ENCODE measurements around the gene UPK1A. TPM values are rescaled to one million over a fixed set of nuclear protein-coding genes. Genes with fewer than 3 reads are reported as not detected.

Gene UPK1A
- total and polyA plus RNA-seq, 10 of the 15 experiments (the other 5 are each of a cell fraction or from before 2014, with no cell fraction given), result 0.15 to 1.9 (median 0.26) TPM; not detected in 7

- no peak for TF ChIP-seq IRF4 (IDR thresholded peaks at IDR 0.05; ENCODE audit: low read depth, low read length)
- no peak for TF ChIP-seq TAF1 (IDR thresholded peaks at IDR 0.05; ENCODE audit: borderline replicate concordance, low read depth, low read length)
- TF ChIP-seq RELB (IDR thresholded peaks at IDR 0.05; ENCODE audit: low read depth), result no peak
- no peak for TF ChIP-seq GATAD2B (conservative IDR thresholded peaks at IDR 0.05; ENCODE audit: low read depth)
- TF ChIP-seq CEBPB (IDR thresholded peaks at IDR 0.05; ENCODE audit: borderline replicate concordance in 1 of 2, low read depth in 2 of 2, low read length in 2 of 2), result no peak
Observed at GRCh38 chr19:35675589-35676140, 9.3 kb downstream of the UPK1A start (continued).

- RAD21 ChIA-PET (ENCODE audit: unreplicated experiment), result interaction anchor here (1.2 to 1.4 kb wide), 2 partner anchors 24 to 191 kb away, joined by 3 read pairs; no protein-coding TSS in a partner anchor
- Histone ChIP-seq H3K9ac (ENCODE audit: control insufficient read depth, insufficient read depth, low read length) (no peak overlapping the region), H2AFZ (ENCODE audit: control insufficient read depth, low read depth, low read length) (no peak overlapping the region), H3K9me3 (replicated peaks; ENCODE audit: control insufficient read depth, insufficient read depth, low read length) (no peaks in the 10 kb centered on the region), H3K4me3 (no peak overlapping the region), H3K36me3 (ENCODE audit: control insufficient read depth in 2 of 2, insufficient read depth in 2 of 2, low read length in 1 of 2) (no peaks in the 10 kb centered on the region), H3K27ac (ENCODE audit: control insufficient read depth, insufficient read depth) (no peak overlapping the region), H3K79me2 (ENCODE audit: control insufficient read depth, insufficient read depth, low read length) (no peaks in the 10 kb centered on the region), H3K4me2 (ENCODE audit: control insufficient read depth, insufficient read depth) (no peak overlapping the region), H3K4me1 (ENCODE audit: control insufficient read depth, insufficient read depth, low read length) (peaks cover 6% of the 10 kb centered on the region), H4K20me1 (ENCODE audit: control insufficient read depth, insufficient read depth) (no peaks in the 10 kb centered on the region), H3K27me3 (replicated peaks in 1 of 2; ENCODE audit: control insufficient read depth in 2 of 2, insufficient read depth in 2 of 2, low read length in 1 of 2) (no peaks in the 10 kb centered on the region)
- no TSS peak for BruUV-seq (replicated peaks)
- DNase-seq (ENCODE audit: low read depth, low spot score), result no peak
- SMC1A ChIA-PET (ENCODE audit: uncharacterized antibody, unreplicated experiment), result interaction anchor here (1.5 kb wide), 1 partner anchor 189 kb away, joined by 3 read pairs; no protein-coding TSS in a partner anchor
- WGBS (ENCODE audit: insufficient coverage, insufficient replicate concordance, low lambda C conversion rate, missing lambda C conversion rate), result 92% methylated on average over 2 of the region's 4 CpGs
- CTCF ChIA-PET, result no interaction called here
- in situ Hi-C loops (cut with MboI) (no loop called here), intact Hi-C loops (cut with micrococcal nuclease; ENCODE audit: unreplicated experiment) (loop anchor here (5.0 kb wide), 1 partner anchor 192 kb away; no protein-coding TSS in a partner anchor)
- FAIRE-seq, result no peak
- no peak for ATAC-seq
- POLR2A ChIA-PET, result interaction anchor here (0.6 kb wide), 1 partner anchor 208 kb away, joined by 4 read pairs; no protein-coding TSS in a partner anchor
- TF ChIP-seq TAF1 (IDR thresholded peaks at IDR 0.05; ENCODE audit: borderline replicate concordance, low read depth, low read length), result no peak
- no peak for TF ChIP-seq ZNF687 (IDR thresholded peaks at IDR 0.05)
- no peak for TF ChIP-seq POLR2AphosphoS2 (IDR thresholded peaks at IDR 0.05; ENCODE audit: low read depth, low read length)
- TF ChIP-seq YBX1 (IDR thresholded peaks at IDR 0.05), result no peak
- no peak for TF ChIP-seq NR2F1 (conservative IDR thresholded peaks at IDR 0.05)
- TF ChIP-seq CBX3 (IDR thresholded peaks at IDR 0.05; ENCODE audit: borderline replicate concordance, low read depth), result no peak
- TF ChIP-seq PBX3 (IDR thresholded peaks at IDR 0.05; ENCODE audit: insufficient replicate concordance, low read depth, low read length), result no peak
- no peak for TF ChIP-seq STAT3 (IDR thresholded peaks at IDR 0.05; ENCODE audit: low read depth, low read length)
- TF ChIP-seq KLF5 (IDR thresholded peaks at IDR 0.05; ENCODE audit: partially characterized antibody), result no peak
- no peak for TF ChIP-seq NRF1 (conservative IDR thresholded peaks at IDR 0.05; ENCODE audit: low read depth, low read length)
Observed at GRCh38 chr19:35689836-35690235, 23.5 kb downstream of the UPK1A start.
